DMS153 treated with DMSO at 0.1 percent for 48 hours (cell line): Measurements from ENCODE around the gene OTOP3.

Source experiments
- DNase-seq: peaks from one replicate; lab custom pipeline; 2025; ENCODE audit not compliant: unreplicated experiment; lab: John Stamatoyannopoulos, UW

The OTOP3 gene

GRCh38 chr17:74938194-74938950 is 2.7 kb downstream of the OTOP3 start:
- DNase-seq: no peak

- DNase-seq: no peak
Observed at GRCh38 chr17:74939534-74939933, 3.8 kb downstream of the OTOP3 start.

GRCh38 chr17:74941128-74941725 is 5.5 kb downstream of the OTOP3 start:
- no peak for DNase-seq

- DNase-seq: no peak
Observed at GRCh38 chr17:74943808-74944522, 8.3 kb downstream of the OTOP3 start.

- no peak for DNase-seq
Observed at GRCh38 chr17:74945543-74945942, 9.8 kb downstream of the OTOP3 start.

GRCh38 chr17:74946641-74947040 is 10.9 kb downstream of the OTOP3 start:
- no peak for DNase-seq

GRCh38 chr17:74947041-74947754 is 11.5 kb downstream of the OTOP3 start:
- no peak for DNase-seq

GRCh38 chr17:74949455-74950115 is 13.9 kb downstream of the OTOP3 start:
- DNase-seq: no peak

GRCh38 chr17:74950207-74950606 is 14.5 kb downstream of the OTOP3 start:
- no peak for DNase-seq

- DNase-seq: no peak
Observed at GRCh38 chr17:74951065-74951464, 15.4 kb downstream of the OTOP3 start.

GRCh38 chr17:74951680-74952421 is 16.2 kb downstream of the OTOP3 start:
- no peak for DNase-seq

GRCh38 chr17:74952431-74953133 is 16.9 kb downstream of the OTOP3 start:
- DNase-seq: no peak

GRCh38 chr17:74953134-74953687 is 17.5 kb downstream of the OTOP3 start:
- DNase-seq: no peak

- DNase-seq: no peak
Observed at GRCh38 chr17:74954115-74954514, 18.4 kb downstream of the OTOP3 start.

GRCh38 chr17:74954665-74955421 is 19.1 kb downstream of the OTOP3 start:
- DNase-seq: no peak

- no peak for DNase-seq
Observed at GRCh38 chr17:74956093-74956492, 20.4 kb downstream of the OTOP3 start.

GRCh38 chr17:74957935-74958740 is 22.4 kb downstream of the OTOP3 start:
- peak; percentile 23 for DNase-seq
